GM19035 (cell line): ENCODE measurements around the gene SCAMP1.
"Not testable (repeated sequence)": the region's sequence is repeated elsewhere in the genome, so short reads cannot be mapped to it uniquely, and the experiment has no call there.

ENCODE experiments used
- ATAC-seq: cut with Tn5 transposase; IDR thresholded peaks from one replicate; pipeline ENCODE4 v1.9.1; 2021; ENCODE audit not compliant: unreplicated experiment

Gene SCAMP1

GRCh38 chr5:78420548-78420947, 60.1 kb downstream of the SCAMP1 start:
- ATAC-seq = no peak

- ATAC-seq = no peak
These were observed 64.2 kb downstream of the SCAMP1 start for GRCh38 chr5:78424665-78425064.

GRCh38 chr5:78429332-78429980, 69.0 kb downstream of the SCAMP1 start:
- ATAC-seq = no peak

GRCh38 chr5:78430866-78431265, 70.4 kb downstream of the SCAMP1 start:
- no peak for ATAC-seq

- ATAC-seq = no peak
These were observed 73.6 kb downstream of the SCAMP1 start for GRCh38 chr5:78433972-78434371.

GRCh38 chr5:78447775-78448424, 87.5 kb downstream of the SCAMP1 start:
- no peak for ATAC-seq

GRCh38 chr5:78449103-78449502, 88.7 kb downstream of the SCAMP1 start:
- no peak for ATAC-seq

- not testable (repeated sequence) for ATAC-seq
These were observed 97.1 kb downstream of the SCAMP1 start for GRCh38 chr5:78457507-78457906.

GRCh38 chr5:78458843-78459242, 98.4 kb downstream of the SCAMP1 start:
- ATAC-seq = no peak

- ATAC-seq = no peak
These were observed 106.7 kb downstream of the SCAMP1 start for GRCh38 chr5:78467140-78467539.

- ATAC-seq = no peak
These were observed 107.4 kb downstream of the SCAMP1 start for GRCh38 chr5:78467752-78468357.

GRCh38 chr5:78471896-78472295, 111.5 kb downstream of the SCAMP1 start:
- no peak for ATAC-seq

GRCh38 chr5:78472469-78473106, 112.2 kb downstream of the SCAMP1 start:
- no peak for ATAC-seq

- no peak for ATAC-seq
These were observed 113.3 kb downstream of the SCAMP1 start for GRCh38 chr5:78473751-78474150.

- no peak for ATAC-seq
These were observed 115.0 kb downstream of the SCAMP1 start for GRCh38 chr5:78475370-78475769.

GRCh38 chr5:78476795-78477194, 116.4 kb downstream of the SCAMP1 start:
- no peak for ATAC-seq

- no peak for ATAC-seq
These were observed 122.5 kb downstream of the SCAMP1 start for GRCh38 chr5:78482948-78483347.

GRCh38 chr5:78483809-78484521, 123.5 kb downstream of the SCAMP1 start:
- ATAC-seq = peak; percentile 75

- no peak for ATAC-seq
These were observed 125.8 kb downstream of the SCAMP1 start for GRCh38 chr5:78486218-78486617.

- ATAC-seq = no peak
These were observed 127.4 kb downstream of the SCAMP1 start for GRCh38 chr5:78487846-78488245.
